HG02840 (cell line): Measurements from ENCODE around the gene TMEM108.

Experiments used
- ATAC-seq: cut with Tn5 transposase; IDR thresholded peaks from one replicate; pipeline ENCODE4 v1.9.1; 2021; ENCODE audit warnings: mild to moderate bottlenecking, moderate library complexity, moderate number of reproducible peaks; ENCODE audit not compliant: unreplicated experiment, low FRiP score

TMEM108 gene

GRCh38 chr3:133401374-133402135, 363.4 kb downstream of the TMEM108 start:
- no peak for ATAC-seq

DNA sequence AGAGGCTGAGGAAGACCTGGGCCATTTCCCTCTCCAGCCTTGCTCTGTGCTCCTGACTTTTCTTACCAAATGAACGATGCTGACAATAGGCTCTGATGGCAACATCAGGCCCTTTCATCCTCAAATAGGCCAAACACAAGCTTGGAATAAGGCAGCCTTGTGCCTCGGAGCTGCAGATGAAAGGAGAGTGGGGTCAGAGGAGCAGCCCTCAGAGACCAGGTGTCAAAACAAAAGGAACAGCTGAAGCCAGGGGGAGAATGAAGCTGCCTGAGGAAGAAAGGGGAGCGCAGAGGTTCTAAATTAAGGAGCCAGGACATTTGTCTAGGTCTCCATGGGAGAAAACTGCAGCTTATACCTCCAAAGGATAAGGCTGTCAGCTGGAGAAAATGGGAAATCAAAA, 366.7 kb downstream of the TMEM108 start:
- no peak for ATAC-seq

DNA sequence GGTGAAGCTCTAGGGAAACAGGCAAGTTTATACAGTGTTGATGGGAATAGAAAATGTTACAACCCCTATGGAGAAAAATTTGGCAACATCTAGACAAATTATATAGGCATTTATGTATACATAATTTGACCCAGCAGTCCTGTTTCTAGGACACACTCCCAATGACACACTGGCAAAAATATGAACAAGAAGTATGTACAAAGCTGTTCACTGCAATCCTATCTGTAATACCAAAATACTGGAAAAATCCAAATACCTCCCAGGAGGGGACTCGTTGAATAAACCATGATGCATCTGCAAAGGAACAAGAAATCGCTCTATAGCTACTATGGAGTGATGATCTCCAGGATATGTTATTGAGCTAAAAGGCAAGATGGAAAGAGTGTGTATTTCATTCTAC, 370.2 kb downstream of the TMEM108 start:
- ATAC-seq = no peak

- ATAC-seq = no peak
Observed at GRCh38 chr3:133408961-133409360, 370.8 kb downstream of the TMEM108 start.

- no peak for ATAC-seq
Observed at GRCh38 chr3:133410191-133410892, 372.2 kb downstream of the TMEM108 start.

DNA sequence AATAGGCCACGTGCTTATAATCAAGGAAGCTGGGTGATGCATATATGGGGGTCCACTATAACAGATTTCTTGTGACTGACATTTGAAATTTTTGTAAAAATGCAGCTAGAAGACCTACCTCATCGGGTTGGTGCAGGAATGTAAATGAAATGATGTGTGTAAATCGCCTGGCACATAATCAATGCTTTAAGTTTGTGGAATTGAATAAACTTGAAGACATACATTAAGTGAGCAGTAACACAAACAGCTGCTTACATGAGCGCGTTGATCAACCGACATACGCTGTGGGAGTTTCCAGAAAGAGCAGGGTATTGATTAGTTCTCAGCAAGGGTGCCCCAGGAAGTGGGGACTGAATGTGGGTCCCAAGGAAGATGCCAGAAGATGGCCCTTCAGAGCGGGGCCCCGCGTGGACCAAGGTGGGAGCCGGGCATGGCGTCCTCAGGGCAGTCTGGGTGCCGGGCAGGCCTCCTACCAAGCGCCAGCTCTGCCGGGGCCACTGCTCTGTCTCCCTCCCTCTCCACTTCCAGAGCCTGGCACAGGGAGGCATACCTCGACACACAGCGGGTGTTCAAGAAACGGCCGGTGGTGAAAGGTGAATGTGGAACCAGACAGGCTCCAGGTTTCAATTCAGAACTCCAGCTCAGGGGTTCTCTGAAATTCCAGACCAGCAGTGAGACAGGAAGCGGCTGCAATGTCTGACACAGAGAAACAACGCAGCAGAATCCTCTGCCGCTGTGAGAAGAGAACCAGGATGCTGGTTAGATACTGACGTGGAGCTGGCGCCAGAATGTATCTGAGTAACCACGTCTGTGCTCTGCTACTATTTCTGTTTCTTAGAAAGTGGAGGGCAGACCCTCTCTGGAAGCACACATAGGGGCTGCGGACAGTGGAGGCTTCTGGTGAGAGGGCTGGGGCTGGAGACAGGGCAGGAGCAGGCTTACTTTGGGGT, 374.3 kb downstream of the TMEM108 start:
- ATAC-seq = no peak

DNA sequence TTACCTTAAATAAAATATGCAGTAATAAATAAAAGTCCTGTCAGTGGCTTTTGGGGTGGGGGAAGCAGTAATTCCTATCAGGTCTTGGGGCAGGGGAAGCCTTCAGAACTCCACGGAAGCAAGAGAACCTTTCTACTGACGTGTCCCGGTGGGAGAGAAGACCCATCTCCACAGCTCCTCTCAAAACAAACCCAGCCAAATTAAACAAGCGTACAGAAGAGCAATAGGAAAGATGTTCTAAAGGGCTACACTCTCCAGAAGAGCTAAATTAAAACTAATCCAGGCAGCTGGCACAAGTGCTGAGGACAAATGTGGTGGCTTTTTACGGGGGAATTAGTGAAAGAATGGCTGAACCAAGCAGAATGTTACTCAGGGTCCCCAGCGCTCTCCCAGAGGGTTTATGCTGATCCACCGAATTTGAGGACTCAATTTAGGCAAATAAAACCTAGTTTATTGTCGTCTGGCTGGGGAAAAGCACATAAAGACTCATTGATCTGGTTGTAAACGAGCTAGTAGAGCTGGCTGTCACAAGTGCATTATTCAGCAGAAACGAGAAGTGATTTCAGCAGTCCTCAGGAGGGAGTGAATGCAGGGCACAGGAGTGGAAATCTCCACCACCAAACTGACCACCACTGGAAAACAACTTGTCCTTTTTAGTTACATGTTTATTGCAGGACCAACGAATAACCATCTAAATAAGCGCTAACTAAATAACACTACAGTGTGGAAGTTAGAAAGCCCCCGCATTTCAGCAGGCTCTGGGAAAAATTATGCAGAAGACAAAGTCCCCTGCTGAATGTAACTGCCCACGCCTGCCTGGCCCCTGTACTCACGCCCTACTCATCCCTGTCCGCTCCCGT, 375.2 kb downstream of the TMEM108 start:
- ATAC-seq = no peak

DNA sequence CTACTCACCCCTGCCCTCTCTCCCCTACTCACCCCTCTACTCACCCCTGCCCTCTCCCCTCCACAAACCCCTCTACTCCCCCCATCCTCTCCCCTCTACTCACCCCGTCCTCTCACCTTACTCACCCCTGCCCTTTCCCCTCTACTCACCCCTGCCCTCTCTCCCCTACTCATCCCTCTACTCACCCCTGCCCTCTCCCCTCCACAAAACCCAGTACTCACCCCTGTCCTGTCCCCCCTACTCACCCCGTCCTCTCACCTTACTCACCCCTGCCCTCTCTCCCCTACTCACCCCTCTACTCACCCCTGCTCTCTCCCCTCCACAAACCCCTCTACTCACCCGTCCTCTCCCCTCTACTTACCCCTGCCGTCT, 375.8 kb downstream of the TMEM108 start:
- ATAC-seq = no peak

DNA sequence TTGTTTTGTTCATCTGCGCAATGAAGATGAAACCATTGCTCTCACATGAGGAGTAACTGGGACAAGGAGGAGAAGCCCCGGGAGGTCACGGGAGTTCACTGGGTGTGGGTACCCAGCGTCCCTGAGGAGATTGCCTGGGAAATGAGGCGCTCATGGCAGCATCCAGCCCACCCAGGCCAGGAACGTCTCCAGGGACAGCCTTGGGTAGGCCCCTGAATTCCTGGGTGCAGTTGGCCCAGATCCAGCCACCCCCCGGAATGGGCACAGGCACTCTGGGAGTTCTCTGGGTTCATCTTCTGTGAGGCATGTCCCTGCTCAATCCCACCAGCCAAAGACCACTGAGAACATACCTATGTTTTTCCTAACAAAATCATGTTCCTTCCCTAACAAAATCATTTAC, 380.2 kb downstream of the TMEM108 start:
- ATAC-seq = no peak

- no peak for ATAC-seq
Observed at GRCh38 chr3:133419151-133419909, 381.1 kb downstream of the TMEM108 start.

DNA sequence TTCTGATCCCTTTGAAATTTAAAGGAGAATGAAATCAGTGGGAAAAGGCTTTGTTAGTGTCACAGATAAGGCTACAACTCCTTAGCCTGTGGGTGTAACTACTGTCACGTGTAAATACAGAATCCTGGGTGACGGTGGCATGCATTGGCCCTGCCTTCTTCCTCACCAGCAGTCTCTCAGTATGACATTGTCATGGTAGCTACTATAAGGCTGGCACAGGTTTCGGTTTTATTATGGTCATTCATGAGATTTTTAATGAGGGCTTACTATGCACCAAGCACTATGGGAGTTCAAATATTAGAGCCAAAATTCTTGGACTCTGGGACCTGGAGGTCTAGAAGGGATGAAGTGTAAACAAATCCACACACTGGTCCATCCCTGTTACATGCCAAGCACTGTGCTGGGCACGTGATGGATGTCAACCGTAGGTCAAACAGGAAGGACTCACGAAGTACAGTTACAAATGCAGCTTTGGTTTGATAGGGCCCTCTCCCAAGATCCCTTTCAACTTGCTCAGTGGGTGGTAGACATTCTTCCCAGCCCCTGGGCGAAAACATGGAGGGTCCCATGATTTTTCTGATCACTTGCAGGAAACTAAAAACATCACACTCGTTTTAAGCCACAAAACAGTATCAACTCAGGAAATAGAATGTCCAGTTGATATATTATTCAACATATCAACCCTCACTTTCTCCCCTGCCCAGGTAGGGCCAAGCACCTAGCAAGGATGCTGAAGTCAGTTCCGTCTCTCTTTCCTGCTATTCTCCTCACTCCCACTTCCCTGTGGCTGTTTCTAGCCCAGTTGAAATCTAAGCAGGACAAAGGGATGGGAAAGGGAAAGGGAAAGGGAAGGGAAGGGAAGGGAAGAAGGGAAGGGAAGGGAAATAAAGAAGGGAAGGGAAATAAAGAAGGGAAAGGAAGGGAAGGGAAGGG, 387.0 kb downstream of the TMEM108 start:
- ATAC-seq = no peak

DNA sequence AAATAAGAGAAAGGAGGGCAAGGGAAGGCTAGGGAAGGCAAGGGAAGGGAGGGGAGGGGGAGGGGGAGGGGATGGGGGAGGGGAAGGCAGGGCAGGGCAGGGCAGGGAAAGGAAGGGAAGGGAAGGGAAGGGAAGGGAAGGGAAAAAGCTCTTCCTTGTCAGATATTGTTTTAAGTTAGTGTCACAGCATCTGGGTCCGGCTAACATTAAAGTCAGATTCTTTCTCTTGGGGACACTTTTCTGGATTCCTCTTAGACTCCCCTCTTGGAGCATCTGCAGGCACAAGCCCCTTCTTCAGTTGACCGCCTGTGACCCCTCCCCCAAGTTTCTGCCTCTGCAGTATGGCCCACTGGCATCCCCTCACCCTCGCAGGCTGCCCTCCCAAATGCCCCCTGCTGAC, 387.7 kb downstream of the TMEM108 start:
- no peak for ATAC-seq

DNA sequence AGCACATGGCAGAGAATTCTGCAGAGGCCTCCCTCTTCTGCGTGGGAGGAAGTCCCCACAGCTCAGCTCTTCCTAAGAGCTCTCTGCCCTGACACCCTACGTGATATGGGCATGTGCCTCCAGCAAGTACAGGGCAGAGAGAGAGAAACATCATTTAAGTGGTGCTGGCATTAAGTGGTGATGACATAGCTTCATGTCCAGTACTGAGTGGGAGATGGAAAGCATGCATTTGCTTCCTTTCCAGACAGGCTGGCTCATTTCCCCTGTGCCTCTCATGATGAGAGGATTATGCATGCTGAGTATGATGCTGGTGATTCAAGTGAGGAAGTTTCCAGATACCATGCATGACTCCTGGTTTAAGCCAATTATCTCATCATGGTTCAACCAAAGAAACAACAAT, 388.5 kb downstream of the TMEM108 start:
- ATAC-seq = no peak

GRCh38 chr3:133428552-133428951, 390.4 kb downstream of the TMEM108 start:
- ATAC-seq = no peak

- ATAC-seq = no peak
Observed at GRCh38 chr3:133429063-133429462, 390.9 kb downstream of the TMEM108 start.

DNA sequence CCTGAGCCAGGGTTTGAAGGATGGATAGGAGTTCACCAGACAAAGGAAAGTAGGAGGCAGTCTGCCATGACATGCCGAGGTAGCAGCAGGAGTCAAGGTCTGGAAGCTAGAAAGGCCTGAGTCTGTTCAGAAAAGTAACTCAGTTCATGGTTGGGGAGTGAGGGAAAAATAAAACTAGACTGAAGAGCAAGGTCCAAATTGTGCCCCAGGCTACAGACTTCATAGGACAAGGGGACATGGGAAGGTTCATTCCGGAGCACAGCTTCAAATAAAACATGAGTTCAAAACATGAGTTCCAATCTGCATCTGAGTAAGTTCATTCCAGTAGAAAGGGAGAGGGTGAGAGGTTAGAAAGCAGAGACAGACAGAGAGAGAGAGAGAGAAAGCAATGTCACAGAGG, 401.4 kb downstream of the TMEM108 start:
- no peak for ATAC-seq

DNA sequence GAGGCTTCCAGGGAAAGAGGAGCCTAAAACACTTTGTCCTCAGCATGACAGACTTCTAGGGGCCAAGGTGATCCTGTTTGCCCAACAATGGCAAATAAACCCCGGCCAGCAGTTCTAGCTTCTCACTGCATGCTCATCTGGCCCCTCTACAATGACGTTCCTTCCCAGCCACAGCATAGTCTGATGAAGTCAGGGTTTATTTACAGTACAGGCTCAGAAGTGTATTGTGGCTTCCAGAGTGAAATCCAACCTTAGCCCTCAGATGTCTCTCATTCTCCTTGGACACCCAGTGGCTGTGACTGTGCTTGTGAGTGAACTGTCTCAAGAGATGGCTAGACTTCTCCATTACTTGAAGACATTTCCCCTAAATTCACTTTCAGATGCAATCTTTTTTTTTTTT, 402.5 kb downstream of the TMEM108 start:
- no peak for ATAC-seq

- ATAC-seq = peak; percentile 65
Observed at GRCh38 chr3:133441867-133442270, 403.7 kb downstream of the TMEM108 start.
